Brain microvascular endothelial cell (primary cell): ENCODE data around the gene BNIPL.
A peak's percentile ranks its signal among the peaks of the same experiment; 100 is the strongest.

Experiments used
- DNase-seq: peaks from one replicate; pipeline ENCODE4 v3.0.0-alpha.2; 2020
- H3K27ac ChIP-seq: fragments of 250-450 bp; sonication (Bioruptor Pico); 2 replicates; pipeline ENCODE4 v1.5.1; 2020; ENCODE audit warnings: mild to moderate bottlenecking, moderate library complexity
- H3K27me3 ChIP-seq: fragments of 250-450 bp; sonication (Bioruptor Pico); replicated peaks from 2 replicates; pipeline ENCODE4 v1.5.1; 2020; ENCODE audit warnings: mild to moderate bottlenecking
- H3K36me3 ChIP-seq: fragments of 250-450 bp; sonication (Bioruptor Pico); replicated peaks from 2 replicates; pipeline ENCODE4 v1.5.1; 2020; ENCODE audit warnings: mild to moderate bottlenecking
- H3K4me3 ChIP-seq: 2 replicates; pipeline ENCODE4 v1.5.1; 2011; ENCODE audit warnings: low read depth, mild to moderate bottlenecking, control low read depth, low read length, moderate library complexity
- in situ Hi-C: cut with HindIII; loops from 2 replicates; pipeline ENCODE4 v1.10.0; 2017; ENCODE audit warnings: low sequenced_read_pairs, low pct_ligation_motif_present
- TF ChIP-seq, protein P1 (sequence below): IDR thresholded peaks from 2 replicates; pipeline ENCODE4 v1.5.1; 2011; ENCODE audit warnings: low read depth, mild to moderate bottlenecking, moderate library complexity, low read length, control low read depth, inconsistent platforms; ENCODE audit errors: missing control alignments

Gene BNIPL

GRCh38 chr1:151036356-151036755 lies at the start of gene BNIPL:
Gene BNIPL (plus strand): TSS chr1:151036586. CDS start chr1:151036726, 140 bp downstream.
- DNase-seq, result no peak
- in situ Hi-C loops, result no loop called here
- TF ChIP-seq, protein P1, sequence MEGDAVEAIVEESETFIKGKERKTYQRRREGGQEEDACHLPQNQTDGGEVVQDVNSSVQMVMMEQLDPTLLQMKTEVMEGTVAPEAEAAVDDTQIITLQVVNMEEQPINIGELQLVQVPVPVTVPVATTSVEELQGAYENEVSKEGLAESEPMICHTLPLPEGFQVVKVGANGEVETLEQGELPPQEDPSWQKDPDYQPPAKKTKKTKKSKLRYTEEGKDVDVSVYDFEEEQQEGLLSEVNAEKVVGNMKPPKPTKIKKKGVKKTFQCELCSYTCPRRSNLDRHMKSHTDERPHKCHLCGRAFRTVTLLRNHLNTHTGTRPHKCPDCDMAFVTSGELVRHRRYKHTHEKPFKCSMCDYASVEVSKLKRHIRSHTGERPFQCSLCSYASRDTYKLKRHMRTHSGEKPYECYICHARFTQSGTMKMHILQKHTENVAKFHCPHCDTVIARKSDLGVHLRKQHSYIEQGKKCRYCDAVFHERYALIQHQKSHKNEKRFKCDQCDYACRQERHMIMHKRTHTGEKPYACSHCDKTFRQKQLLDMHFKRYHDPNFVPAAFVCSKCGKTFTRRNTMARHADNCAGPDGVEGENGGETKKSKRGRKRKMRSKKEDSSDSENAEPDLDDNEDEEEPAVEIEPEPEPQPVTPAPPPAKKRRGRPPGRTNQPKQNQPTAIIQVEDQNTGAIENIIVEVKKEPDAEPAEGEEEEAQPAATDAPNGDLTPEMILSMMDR, result no peak
- H3K27me3 ChIP-seq, result no peaks in the 10 kb centered on the region
- peaks cover 8% of the 10 kb centered on the region for H3K36me3 ChIP-seq
- H3K27ac ChIP-seq, result no peak within 1 kb of the TSS
- no peak within 1 kb of the TSS for H3K4me3 ChIP-seq

DNA sequence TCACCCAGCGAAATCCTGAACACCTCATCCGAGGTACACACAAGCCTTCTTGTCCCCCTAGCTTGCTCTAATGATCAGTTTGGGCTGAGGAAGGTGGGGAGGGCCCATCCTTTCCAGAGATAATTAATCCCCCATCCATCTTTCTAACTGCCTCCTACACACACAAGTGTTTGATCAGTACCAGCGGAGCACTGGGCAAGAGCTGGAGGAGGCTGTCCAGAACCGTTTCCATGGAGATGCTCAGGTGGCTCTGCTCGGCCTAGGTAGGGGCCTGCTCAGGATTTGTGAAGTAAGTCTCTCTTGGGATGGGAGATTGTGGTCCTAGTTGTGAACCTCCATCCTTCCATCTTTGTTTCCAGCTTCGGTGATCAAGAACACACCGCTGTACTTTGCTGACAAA lies 48.5 kb upstream of the BNIPL start:
- in situ Hi-C loops, result no loop called here
- DNase-seq, result no peak
- Histone ChIP-seq H3K27me3 (no peaks in the 10 kb centered on the region), H3K36me3 (no peaks in the 10 kb centered on the region), H3K4me3 (no peak overlapping the region), H3K27ac (no peak overlapping the region)
- TF ChIP-seq, protein P1, result no peak

- no peaks in the 10 kb centered on the region for H3K36me3 ChIP-seq
- in situ Hi-C loops, result no loop called here
These were observed 43.8 kb upstream of the BNIPL start for GRCh38 chr1:150992626-150993025.

GRCh38 chr1:150994248-150994647 lies 42.1 kb upstream of the BNIPL start:
- in situ Hi-C loops, result no loop called here

More at GRCh38 chr1:150992626-150993025, 43.8 kb upstream of the BNIPL start:
- Histone ChIP-seq H3K4me3 (no peak overlapping the region), H3K27ac (no peak overlapping the region), H3K27me3 (no peaks in the 10 kb centered on the region)
- DNase-seq, result no peak
- TF ChIP-seq, protein P1, result no peak

GRCh38 chr1:150995460-150995859 lies 40.9 kb upstream of the BNIPL start:
- in situ Hi-C loops, result no loop called here
- H3K36me3 ChIP-seq, result peaks cover 3% of the 10 kb centered on the region
- TF ChIP-seq, protein P1, result no peak

More at GRCh38 chr1:150994248-150994647, 42.1 kb upstream of the BNIPL start:
- Histone ChIP-seq H3K36me3 (peaks cover 3% of the 10 kb centered on the region), H3K4me3 (no peak overlapping the region), H3K27ac (no peak overlapping the region), H3K27me3 (no peaks in the 10 kb centered on the region)
- no peak for DNase-seq
- TF ChIP-seq, protein P1, result no peak

GRCh38 chr1:150995896-150996295 lies 40.5 kb upstream of the BNIPL start:
- no peaks in the 10 kb centered on the region for H3K27me3 ChIP-seq
- H3K4me3 ChIP-seq, result no peak overlapping the region
- TF ChIP-seq, protein P1, result peak; percentile 73
- H3K27ac ChIP-seq, result no peak overlapping the region
- peaks cover 3% of the 10 kb centered on the region for H3K36me3 ChIP-seq
- in situ Hi-C loops, result no loop called here
- no peak for DNase-seq

More at GRCh38 chr1:150995460-150995859, 40.9 kb upstream of the BNIPL start:
- DNase-seq, result no peak
- Histone ChIP-seq H3K4me3 (no peak overlapping the region), H3K27me3 (no peaks in the 10 kb centered on the region), H3K27ac (no peak overlapping the region)
